Activated T-cell treated with anti-CD3 and anti-CD28 coated beads, Interleukin-2, amount 50 U/mL, for 1 hour (primary cell): Measurements from ENCODE around the gene ZNF557.

ENCODE experiments used
- DNase-seq: peaks from one replicate; pipeline ENCODE4 v3.0.0-alpha.2; 2020

Gene ZNF557

GRCh38 chr19:7130043-7130442 is 60.5 kb downstream of the ZNF557 start:
- DNase-seq, result no peak

DNA sequence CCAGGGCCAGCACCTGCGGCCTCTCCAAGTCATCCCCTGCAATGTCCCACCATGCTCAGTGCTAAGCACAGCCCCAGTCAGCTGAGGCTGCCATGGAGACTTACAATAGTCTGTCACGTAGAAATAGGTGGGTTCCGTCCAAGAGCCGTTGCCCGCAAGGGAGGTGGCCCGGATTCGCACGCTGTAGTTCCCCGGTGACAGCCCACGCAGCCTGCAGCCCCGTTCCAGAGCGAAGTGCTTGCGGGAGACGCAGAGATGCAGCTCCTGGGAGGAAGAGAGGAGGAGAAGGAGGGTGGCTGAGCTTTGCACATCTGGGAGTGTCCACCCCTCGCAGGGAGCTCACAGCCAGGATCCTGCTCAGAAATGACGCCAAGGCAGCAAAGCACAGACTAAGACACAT is 62.6 kb downstream of the ZNF557 start:
- no peak for DNase-seq

DNA sequence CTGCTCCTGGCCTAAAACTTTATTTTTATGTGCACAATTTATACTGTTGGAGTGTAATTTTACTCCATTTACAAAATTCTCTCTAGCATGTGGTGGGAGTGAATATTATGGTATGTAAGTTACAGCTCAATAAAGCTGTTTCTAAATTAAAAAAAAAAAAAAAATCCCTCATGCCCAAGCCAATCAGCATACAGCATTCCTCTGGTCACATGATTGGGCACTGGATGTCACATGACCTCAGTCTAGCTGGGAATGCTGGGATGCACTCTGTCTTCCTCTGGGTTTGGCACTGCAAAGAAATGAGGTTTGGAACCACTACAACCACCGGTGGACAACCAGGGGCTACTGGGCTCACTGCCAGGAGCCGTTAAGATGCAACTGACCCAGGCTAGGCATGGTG is 67.6 kb downstream of the ZNF557 start:
- no peak for DNase-seq
